Activated CD4-positive, alpha-beta T cell treated with anti-CD3 and anti-CD28 coated beads for 48 hours (primary cell): ENCODE data around the gene BRD1.
"Not testable (repeated sequence)": the region's sequence is repeated elsewhere in the genome, so short reads cannot be mapped to it uniquely, and the experiment has no call there.

Experiments
- DNase-seq: peaks from one replicate; pipeline ENCODE4 v3.0.0-alpha.2; 2020

BRD1 gene

DNA sequence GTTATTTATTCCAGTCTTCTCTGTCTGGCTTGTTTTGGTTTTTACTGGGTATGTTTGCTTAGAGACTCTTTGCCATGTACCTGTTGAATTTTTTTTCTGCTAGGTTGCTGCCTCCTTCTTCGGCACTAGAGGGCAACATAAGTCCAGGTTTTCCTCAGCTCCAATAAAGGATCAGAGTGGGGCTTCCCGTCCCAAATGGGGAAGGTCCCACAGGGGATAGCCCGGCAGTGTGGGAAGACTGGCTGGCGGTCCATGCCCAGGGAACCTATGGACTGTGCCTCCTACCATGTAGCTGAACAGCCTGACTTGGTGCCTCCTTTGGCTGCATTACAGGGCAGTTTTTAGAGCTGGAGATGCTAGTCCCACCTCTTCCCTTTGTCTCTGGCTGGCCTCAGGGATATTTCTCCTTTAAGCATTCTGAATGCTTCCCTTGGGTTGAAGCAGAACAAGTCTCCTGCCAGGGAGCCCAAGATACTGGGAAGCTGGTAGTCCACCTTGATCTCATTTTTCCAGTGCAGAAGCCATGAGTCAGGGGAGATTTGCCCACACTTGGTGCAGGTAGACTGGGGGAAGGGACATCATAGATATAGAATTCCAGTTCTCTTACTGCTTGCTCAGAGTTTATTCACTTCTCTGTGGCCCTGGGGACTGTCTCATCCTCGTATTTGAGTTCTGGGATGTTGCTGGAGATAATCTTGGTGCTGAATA is 60.2 kb downstream of the BRD1 start:
- DNase-seq = peak; percentile 26

DNA sequence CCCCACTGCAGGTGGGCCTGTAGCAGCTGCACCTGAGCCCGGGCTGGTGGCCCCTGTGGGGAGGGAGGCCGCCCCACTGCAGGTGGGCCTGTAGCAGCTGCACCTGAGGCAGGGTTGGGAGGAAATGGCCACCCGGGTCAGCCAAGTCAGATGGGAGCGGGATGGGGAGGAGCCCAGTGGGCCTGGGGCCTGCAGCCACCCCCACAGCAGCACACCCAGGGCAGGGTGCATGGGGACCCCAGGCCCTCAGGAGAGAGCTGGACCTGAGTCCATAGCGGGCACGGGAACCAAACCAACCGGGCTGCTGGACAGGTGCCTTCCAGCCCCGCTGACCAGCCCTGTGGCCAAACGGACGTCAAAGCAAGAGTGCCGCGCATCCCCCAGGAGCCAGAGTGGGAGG is 61.7 kb downstream of the BRD1 start:
- peak; percentile 1 for DNase-seq

DNA sequence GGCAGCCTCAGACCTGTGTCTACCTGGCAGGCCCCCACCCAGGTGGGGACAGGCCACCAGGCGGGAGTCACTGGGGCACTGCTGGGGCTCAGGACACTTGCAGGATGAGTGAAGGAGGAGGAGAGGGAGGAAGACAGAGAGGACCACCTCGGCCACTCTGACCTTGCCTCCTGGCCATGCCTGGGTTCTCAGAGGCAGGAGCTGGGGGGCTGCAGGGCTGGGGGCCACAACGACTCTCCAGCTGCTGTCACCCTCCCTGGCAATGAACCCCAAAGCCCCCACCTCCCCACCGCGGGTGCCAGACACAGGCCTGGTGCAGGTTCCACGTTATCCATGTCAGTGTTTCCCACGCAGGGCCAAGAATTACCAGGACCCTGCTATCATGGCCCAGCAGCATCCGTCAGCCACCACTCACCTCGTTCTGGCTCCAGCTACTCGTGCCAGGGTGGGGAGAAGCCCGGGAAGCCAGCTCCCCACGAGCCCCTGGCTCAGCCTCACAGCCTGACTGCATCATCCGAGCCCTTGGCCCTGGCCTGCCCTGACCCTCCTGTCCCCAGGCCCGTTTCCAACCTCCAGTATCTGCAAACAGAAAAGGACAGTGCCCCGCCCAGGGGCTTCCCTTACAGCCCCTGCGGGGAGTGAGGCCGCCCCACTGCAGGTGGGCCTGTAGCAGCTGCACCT is 62.4 kb downstream of the BRD1 start:
- DNase-seq = peak; percentile 1

DNA sequence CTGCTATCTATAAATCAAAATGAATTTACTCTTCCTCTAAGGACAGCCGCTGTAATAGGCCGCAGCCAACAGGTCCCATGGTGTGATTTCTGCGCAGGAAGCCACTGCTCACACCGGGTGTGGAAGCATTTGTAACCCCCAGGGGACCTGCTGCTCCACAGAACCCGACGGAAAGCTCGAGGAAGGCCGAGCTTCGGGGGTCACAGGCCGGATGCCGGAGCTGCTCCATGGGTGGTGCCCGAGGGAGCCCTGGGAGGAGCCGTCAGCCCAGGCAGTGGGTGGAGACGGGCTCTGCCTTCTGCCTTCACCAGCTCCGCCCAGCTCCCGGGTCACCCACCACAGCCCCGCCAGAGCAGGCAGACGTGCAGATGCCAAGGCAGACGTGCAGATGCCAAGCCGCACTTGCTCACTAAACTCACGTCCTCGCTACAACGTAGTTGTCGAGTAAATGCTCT is 63.5 kb downstream of the BRD1 start:
- DNase-seq = peak; percentile 2

DNA sequence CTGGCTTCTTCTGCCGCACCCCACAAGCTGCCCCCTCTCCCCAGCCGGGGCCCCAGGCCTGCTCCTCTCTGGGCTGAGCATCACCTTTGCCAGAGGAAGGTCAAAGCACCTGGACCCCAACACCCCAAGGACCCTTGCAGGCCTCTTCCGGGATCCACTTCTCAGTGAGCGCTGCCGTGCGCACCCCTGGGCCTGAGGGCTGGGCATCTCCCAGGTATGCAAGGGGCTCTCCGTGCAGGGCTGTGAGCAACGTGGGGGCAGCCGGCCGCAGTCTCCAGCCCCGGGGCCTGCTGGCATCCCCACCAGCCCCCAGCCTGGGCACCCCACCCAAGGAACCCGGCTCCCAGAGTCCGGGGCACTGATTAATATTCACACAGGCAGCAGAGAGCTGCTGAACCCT is 64.0 kb downstream of the BRD1 start:
- DNase-seq = peak; percentile 0

DNA sequence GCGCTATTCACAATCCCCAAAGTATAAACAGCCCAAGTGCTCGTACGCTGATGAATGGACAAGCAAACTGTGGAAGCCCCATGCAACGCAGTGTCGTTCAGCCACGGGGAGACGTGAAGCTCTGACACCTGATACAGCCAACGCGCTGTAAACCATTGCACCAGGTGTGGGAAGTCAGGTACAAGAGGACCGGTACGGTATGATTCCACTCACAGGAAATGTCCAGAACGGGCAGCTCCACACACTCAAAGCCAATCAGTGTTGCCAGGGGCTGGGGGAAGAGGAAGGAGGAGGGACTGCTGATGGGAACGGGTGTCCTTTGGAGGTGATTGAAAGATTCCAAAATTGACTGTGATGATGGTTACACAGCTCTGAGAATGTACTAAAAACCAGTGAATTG is 64.5 kb downstream of the BRD1 start:
- DNase-seq = no peak

DNA sequence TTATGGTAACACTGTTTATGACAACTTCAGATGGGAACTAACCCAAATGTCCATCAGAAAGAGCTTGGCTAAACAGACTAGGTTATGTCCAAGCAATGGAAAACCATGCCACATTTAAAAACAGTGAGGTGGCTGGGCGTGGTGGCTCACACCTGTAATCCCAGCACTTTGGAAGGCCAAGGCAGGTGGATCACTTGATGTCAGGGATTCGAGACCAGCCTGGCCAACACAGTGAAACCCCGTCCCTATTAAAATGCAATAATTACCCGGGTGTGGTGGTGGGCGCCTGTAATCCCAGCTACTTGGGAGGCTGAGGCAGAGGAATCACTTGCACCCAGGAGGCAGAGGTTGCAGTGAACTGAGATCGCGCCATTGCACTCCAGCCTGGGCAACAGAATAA is 65.1 kb downstream of the BRD1 start:
- not testable (repeated sequence) for DNase-seq

DNA sequence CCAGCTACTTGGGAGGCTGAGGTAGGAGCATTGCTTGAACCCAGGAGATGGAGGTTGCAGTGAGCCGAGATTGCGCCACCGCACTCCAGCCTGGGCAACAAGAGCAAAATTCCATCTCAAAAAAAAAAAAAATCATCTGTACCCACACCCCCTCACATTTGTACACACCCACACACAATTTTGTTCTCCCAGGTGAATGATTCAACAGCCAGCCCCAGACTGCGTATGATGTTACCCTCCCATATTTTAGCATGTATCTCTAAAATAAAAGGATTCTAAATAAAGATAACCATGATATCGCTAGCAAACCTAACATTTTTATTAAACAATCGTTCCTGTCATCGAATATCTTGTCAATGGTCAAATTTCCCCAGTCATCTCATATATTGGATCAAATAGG is 65.8 kb downstream of the BRD1 start:
- DNase-seq = no peak

DNA sequence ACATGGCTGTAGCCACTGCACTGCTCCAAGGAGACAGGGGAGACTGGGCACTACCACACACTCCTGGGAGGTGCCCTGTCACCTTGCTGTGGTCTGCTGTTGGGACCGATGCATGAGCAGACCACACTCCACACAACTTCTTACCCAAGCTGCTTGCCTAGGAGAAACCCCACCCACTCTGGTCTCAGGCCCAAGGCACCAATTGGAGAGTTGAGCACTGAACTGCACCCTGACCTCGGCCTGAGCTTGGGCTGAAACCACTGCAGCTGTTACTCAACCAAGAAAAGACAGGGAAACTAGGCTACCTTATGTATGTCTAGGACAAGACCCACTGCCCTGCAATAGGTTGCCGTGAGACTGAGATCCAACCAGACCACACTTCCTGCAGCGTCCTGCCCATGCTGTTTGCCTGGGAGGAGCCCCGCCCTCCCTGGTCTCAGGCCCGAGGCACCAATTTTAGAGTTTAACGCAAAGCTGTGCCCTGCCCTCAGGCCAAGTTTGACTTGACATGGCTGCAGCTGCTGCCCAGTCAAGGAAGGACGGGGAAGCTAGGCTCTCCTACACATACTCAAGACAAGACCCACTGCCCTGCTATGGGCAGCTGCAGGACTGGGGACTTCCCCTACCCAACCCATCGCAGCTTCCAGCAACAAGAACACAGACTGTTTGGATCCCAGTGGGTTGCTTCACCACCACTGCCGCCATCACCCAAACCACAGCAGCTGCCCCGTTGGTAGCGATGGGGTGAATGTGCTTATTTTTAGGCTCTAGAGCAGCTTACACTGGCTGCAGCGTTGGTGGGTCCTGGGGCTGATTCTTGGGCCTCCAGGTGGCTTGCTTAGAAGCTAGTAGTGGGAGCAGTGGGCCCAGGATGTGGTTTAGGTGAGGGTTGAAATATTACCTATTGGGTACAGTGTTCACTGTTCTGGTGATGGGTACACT is 66.8 kb downstream of the BRD1 start:
- DNase-seq = peak; percentile 11

DNA sequence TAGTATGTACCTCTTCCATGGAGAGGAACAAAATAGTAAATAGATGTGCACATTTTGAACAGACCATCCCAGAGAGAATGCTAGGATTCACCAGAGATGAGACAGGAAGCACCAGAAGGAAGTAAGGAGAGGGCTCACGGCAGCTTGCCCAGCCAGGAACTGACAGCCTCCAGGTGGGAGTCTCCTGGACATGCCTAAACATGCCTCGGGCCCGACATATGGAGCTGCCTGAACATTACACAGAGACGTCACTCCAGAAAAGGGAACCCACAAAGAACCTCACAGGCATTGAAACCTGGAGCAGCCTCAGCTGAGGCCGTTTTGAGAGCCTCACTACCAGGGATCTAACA is 67.4 kb downstream of the BRD1 start:
- DNase-seq = no peak

DNA sequence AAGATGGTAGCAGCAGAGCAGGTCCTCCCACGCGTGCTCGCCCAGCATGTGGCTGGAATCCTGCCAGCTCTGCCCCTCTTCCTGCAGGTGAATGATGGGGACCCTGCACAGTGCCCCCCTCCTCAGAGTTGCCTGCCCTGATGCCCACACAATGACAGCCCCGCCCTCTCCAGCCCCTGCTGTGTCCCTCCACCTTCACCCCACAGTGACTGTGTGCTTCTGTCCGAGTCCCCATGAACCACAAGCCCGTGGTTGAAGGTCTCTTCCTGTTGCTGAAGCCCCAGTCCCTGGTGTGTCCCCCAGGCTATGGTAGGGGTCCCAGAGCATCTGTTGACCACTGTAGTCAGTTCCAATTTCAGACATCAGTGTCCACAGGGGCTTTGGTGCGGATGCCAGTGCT is 71.0 kb downstream of the BRD1 start:
- DNase-seq = peak; percentile 0

DNA sequence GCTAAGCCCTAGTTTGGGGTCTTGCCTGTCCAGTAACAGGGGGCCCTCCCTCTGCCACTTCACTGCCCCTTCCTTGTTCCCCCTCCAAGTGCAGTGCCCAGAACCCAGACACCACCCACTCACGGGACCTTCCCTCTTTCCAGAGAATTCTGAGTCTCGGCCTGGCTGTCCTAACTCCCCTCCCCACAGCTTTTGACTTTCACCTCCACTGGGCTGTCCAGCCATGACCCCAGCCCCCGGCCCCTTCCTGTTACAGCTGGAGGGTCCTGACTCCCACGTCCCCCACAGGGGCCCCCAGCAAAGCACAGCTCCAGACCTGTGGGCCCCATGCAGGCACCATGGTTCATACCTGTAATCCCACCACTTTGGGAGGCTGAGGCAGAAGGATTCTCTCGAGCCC is 71.5 kb downstream of the BRD1 start:
- no peak for DNase-seq

DNA sequence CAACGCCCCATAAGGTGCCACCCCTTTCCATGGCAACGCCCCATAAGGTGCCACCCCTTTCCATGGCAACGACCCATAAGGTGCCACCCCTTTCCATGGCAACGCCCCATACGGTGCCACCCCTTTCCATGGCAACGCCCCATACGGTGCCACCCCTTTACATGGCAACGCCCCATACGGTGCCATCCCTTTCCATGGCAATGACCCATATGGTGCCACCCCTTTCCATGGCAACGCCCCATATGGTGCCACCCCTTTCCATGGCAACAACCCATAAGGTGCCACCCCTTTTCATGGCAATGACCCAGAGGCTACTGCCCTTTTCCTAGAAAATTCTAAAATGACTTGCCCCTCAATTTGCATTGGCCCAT is 72.1 kb downstream of the BRD1 start:
- DNase-seq = peak; percentile 2

DNA sequence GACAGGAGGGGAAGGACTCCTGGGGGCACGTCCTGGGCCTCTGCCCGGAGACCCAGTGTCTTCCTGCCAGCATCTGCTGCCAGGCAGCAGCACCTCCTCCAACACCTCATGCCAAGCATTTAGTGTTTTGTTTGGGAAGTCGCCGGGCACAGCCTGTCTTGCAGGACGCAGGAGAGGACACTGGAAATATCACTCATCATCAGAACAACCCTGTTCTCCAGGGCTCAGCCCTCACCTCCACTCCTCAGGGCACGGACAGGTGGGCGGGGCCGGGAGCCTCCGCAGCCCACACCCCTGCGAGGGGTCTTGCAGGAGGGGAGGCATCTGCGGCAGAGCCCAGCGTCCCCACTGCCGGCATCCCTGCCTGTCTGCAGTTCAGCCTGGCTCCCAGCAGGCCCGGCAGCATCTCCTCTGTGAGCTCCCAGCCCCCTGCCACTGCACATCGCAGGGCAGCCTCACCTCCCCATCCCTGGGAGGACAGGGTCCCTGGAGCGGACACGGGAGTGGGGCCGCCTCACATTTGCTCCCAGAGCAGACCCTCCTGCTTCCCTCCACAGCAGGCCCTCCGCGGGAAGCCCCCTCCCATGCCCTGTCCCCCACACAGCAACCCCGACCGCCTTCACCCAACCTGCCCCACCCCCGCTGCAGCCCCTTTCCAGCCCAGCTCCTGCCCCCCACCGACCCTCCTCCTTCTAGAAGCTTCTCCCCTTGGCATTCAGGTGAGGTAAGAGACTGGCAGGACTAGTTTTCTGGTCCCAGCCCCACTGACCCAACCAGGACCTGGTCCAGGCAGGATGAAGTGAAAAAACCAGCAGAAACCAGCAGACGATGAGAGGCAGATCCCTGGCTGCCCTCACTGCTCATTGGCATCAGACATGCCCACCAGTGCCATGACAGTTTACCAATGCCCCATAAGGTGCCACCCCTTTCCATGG is 72.7 kb downstream of the BRD1 start:
- DNase-seq = no peak

DNA sequence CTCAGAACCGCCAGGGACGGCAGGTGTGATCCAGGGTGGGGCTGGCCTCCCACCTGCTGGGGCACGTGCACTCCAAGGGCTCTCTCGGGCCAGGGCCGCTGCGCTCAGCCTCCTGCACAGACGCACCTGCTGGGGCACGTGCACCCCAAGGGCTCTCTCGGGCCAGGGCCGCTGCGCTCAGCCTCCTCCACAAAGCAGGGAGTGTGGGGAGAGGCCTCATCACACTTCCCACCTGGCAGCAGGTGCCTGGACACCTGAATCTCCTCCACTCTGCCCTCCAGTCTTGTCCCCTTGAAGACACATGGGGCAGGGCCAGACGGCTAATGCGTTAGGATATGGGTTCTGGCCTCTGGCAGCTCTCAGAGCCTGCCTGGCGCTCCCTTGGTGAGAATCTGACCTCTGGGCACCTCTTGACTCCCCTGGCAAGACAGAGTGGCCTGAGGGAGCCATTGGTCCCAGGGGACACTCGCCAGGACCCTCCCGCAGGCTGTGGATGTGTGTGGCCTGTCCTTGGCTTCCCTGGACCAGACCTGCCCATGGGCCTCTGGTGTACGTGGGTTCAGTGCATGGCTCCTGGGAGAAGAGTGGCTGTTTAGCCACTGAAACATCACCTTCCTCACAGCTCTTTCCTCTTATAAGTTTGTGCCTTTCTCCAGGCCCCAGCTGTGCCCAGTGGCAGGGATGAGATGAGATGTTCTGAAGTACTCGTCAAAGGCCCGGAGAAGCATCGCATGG is 73.5 kb downstream of the BRD1 start:
- DNase-seq = no peak

DNA sequence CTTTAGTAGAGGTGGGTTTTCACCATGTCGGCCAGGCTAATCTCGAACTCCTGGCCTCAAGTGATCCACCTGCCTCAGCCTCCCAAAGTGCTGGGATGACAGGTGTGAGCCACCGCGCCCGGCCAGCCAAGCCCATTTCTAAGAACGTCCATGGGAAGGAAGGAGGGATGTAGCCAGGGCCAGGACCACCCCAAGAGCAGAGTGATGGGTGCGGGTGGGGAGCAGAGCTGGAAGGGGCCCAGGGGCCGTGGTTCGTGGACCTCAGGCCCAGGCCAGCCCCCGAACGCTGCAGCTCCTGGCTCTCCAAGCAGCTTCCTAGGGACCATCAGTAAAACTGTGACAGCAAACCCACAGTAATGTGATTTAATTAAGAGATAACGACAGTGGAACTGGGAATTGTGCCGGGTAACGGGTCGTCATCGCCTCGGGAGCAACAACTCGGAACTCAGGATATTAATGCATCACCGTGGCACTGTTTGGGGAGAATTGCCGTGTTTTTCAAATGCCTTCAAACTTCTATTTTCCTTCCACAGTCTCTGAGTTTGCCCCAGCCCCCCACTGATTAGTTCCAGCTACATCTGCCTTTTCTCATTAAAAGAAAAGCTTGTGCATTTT is 74.3 kb downstream of the BRD1 start:
- no peak for DNase-seq

DNA sequence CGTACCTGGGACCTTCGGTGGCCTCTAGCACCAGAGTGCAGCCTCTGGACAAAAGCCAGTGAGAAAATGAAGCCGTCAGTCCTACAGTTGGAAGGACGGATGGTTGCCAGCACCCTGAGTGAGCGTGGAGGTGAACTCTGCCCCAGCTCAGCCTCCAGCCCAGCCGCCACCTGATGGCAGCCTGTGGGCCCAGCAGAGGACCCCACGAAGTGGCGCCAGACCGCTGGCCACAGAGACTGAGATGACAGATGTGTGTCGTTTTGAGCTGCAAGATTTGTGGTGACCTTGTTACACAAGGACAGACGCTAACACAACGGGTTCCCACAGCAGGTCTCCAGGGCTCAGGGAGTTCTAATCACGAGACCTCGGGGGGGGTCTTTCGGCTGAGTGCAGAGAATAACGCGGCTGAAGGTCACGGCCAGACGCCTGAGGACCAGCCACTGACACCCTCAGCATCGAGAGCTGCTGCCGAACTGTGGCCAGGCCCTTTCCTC is 75.0 kb downstream of the BRD1 start:
- DNase-seq = no peak

DNA sequence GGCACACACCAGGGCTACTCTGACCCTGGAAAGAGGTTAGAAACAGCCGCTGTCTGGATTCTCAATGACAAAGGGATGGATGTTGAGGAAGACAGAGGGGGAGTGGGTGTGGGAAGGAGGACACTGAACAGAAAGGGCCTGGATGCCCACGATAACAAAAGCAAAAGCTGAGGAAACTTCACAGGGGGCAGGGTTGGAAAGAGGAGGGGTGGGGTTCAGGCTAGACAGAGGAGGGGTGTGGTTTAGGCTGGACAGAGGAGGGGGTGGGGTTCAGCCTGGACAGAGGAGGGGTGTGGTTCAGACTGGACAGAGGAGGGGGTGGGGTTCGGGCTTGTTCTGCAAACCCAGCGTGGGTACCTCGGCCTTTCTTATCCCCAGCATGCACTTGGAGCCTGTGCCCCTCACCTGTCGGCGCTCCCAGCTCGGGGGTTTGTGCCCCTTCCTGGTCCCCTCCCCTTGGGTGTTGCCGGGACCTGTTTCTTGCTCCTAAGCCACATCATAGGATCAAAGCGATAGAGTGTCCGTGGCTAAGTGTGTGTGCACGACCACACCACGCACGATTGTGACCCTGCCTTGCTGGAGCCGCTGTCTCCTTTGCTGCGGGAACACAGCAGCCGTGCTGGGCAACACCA is 75.6 kb downstream of the BRD1 start:
- no peak for DNase-seq

DNA sequence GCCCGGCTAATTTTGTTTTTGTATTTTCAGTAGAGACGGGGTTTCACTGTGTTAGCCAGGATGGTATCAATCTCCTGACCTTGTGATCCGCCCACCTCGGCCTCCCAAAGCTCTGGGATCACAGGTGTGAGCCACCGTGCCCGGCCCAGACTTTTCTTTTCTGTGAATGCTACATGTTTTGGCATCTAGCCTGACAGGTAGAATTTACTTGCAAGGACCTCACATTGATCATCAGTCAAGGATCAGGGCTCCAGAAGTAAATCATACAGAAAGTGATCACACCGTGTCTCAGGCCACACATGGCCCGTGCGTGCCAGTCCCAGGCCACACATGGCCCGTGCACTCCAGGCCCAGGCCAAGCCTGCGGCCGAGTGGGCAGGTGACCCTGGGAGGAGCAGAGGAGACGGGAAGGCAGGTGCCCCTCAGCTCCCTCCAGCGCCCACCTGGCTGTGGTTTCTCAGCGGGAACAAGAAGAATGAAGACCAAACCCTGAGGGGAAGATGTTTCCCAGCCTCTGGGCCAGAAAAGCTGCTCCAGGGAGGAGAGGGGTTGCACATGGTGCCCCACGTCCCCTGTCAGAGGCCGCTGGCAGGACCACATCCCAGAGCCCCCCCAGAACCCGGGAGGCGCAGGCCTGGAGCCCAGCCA is 76.2 kb downstream of the BRD1 start:
- DNase-seq = no peak

DNA sequence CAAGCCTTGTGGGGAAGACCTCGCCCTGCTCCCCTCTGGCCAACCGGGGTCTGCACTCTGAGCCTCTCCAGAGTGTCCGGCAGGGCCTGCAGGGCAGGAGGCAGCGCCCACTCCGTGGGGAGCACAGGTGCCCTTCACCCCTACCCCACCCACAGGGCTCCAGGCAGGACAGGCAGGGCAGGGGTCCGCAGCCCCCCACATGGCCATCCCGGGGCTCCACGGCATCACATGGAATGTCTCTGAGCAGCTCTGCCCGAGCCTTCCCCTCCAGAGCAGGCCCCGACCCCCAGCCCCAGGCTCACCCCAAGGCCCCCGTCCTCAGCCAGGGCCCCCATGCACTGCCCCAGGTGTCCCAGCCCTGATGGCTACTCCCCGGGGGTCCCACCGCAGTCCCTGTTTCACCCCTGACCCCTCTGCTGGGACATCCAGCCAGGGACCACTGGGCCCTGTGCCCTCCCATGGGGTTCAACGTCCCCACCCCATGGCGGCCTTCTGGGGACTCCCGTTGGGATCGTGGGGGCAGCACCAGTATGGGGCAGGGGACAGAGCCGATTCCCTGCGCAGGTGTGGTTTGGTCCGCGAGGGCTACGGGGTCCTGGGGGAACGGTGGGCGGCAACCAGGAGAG is 77.7 kb downstream of the BRD1 start:
- DNase-seq = no peak
